ENCODE measurements around the gene TMEM205. TPM values are rescaled to one million over a fixed set of nuclear protein-coding genes. Genes with fewer than 3 reads are reported as not detected.

TMEM205 gene
- total and polyA plus RNA-seq, 2 experiments from 2014 or later, result 123 to 293 TPM

DNA sequence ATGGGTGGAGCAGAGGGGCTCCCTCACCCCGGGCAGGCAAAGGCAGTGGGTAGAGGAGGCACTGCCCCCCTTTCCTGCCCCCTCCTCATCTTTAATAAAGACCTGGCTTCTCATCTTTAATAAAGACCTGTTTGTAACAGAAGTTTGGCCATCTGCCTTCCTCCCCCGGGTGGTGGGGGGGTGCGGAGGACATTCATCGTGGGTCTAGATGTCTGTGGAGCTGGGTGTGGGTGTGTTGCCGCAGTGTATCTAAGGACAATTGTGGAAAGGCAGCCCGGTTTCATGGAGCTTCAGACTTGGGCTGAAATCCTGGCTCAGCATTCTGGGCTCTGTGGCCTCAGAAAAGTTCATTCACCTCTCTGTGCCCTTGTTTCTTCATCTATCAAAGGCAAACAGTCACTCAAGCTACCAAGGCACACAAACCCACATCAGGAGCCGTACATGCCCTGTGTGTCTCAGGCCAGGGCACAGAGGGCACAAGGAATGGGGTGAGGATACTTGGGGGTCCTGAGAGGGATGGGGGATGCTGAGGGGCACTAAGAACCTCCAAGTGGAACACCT, 19.6 kb upstream of the TMEM205 start:
- Mint-ChIP-seq H3K9me3 (no peaks in the 10 kb centered on the region), H3K27ac (no peak overlapping the region), H3K4me3 (no peak overlapping the region), H3K36me3 (ENCODE audit: low read depth) (peaks cover 3% of the 10 kb centered on the region; the same call in 1 of the 3 replicates), H3K4me1 (peaks cover 8% of the 10 kb centered on the region), H3K27me3 (ENCODE audit: insufficient read depth, low read depth, poor library complexity) (peaks cover 10% of the 10 kb centered on the region)
- Histone ChIP-seq H3K79me2 (replicated peaks; ENCODE audit: insufficient read depth) (no peaks in the 10 kb centered on the region), H3K9me2 (ENCODE audit: insufficient read depth) (no peaks in the 10 kb centered on the region), H3F3A (replicated peaks; ENCODE audit: low read depth) (no peaks in the 10 kb centered on the region), H4K20me1 (replicated peaks; ENCODE audit: insufficient read depth) (peaks cover 5% of the 10 kb centered on the region; the same call in 1 of the 2 replicates), H3K4me2 (no peak overlapping the region), H3K4me3 (no peak overlapping the region), H3K27ac (ENCODE audit: low read depth) (no peak overlapping the region), H3K4me1 (ENCODE audit: insufficient read depth) (peaks cover 2% of the 10 kb centered on the region; the same call in 1 of the 2 replicates), H3K27me3 (ENCODE audit: insufficient read depth) (no peaks in the 10 kb centered on the region), H3K36me3 (ENCODE audit: insufficient read depth) (no peaks in the 10 kb centered on the region), H2AFZ (no peak overlapping the region)
- DNase-seq (ENCODE audit: low spot score), result no peak
- no peak for ATAC-seq
- TF ChIP-seq ZNF114 (CRISPR knock-in tag; IDR thresholded peaks at IDR 0.05) (no peak), JUNB (IDR thresholded peaks at IDR 0.05; ENCODE audit: unreplicated experiment) (no peak), EZH2 (IDR thresholded peaks at IDR 0.05; ENCODE audit: low read depth, unreplicated experiment) (no peak), STAT1 (IDR thresholded peaks at IDR 0.05; ENCODE audit: unreplicated experiment) (no peak)

- H3K36me3 ChIP-seq (ENCODE audit: insufficient read depth), result no peaks in the 10 kb centered on the region
- H3K27me3 Mint-ChIP-seq (ENCODE audit: insufficient read depth, low read depth, poor library complexity), result peaks cover 15% of the 10 kb centered on the region
- H3K36me3 Mint-ChIP-seq (ENCODE audit: low read depth), result 0 out of 3 replicates have a peak, but pooled peaks cover 3% of the 10 kb centered on the region
- H3K4me2 ChIP-seq, result no peak overlapping the region
- ATAC-seq (no peak), DNase-seq (ENCODE audit: low spot score) (no peak)
- no peak overlapping the region for H3K27ac ChIP-seq (ENCODE audit: low read depth)
- no peak overlapping the region for H2AFZ ChIP-seq
- H3K9me2 ChIP-seq (ENCODE audit: insufficient read depth), result no peaks in the 10 kb centered on the region
- H3K27ac Mint-ChIP-seq, result no peak overlapping the region
- H3F3A ChIP-seq (replicated peaks; ENCODE audit: low read depth), result no peaks in the 10 kb centered on the region
- no peaks in the 10 kb centered on the region for H3K9me3 Mint-ChIP-seq
- no peaks in the 10 kb centered on the region for H3K79me2 ChIP-seq (replicated peaks; ENCODE audit: insufficient read depth)
- H4K20me1 ChIP-seq (replicated peaks; ENCODE audit: insufficient read depth), result peaks cover 5% of the 10 kb centered on the region; the same call in 1 of the 2 replicates
- H3K4me1 Mint-ChIP-seq, result peaks cover 12% of the 10 kb centered on the region
- peaks cover 6% of the 10 kb centered on the region; the same call in 1 of the 2 replicates for H3K4me1 ChIP-seq (ENCODE audit: insufficient read depth)
- no peaks in the 10 kb centered on the region for H3K27me3 ChIP-seq (ENCODE audit: insufficient read depth)
- H3K4me3 ChIP-seq, result no peak overlapping the region
- H3K4me3 Mint-ChIP-seq, result no peak overlapping the region
- TF ChIP-seq STAT1 (IDR thresholded peaks at IDR 0.05; ENCODE audit: unreplicated experiment), result no peak
- TF ChIP-seq ETS1 (IDR thresholded peaks at IDR 0.05), result no peak
- TF ChIP-seq EZH2 (IDR thresholded peaks at IDR 0.05; ENCODE audit: low read depth, unreplicated experiment), result no peak
- no peak for TF ChIP-seq ZNF114 (CRISPR knock-in tag; IDR thresholded peaks at IDR 0.05)
- no peak for TF ChIP-seq NANOG (IDR thresholded peaks at IDR 0.05; ENCODE audit: borderline replicate concordance)
- no peak for TF ChIP-seq EZH2phosphoT487 (IDR thresholded peaks at IDR 0.05; ENCODE audit: unreplicated experiment)
- no peak for TF ChIP-seq ZNF462 (CRISPR knock-in tag; IDR thresholded peaks at IDR 0.05)
- TF ChIP-seq JUNB (IDR thresholded peaks at IDR 0.05; ENCODE audit: unreplicated experiment), result no peak
- TF ChIP-seq ZNF331 (CRISPR knock-in tag; IDR thresholded peaks at IDR 0.05; ENCODE audit: low read depth), result no peak
- no peak for TF ChIP-seq POLR2AphosphoS5 (IDR thresholded peaks at IDR 0.05; ENCODE audit: low read depth)
- no peak for TF ChIP-seq CREB1 (CRISPR knock-in tag; IDR thresholded peaks at IDR 0.05; ENCODE audit: low read depth)
Measured at GRCh38 chr19:11364935-11365334, 18.9 kb upstream of the TMEM205 start.

Measured in GM23338 (cell line).